Measurements from ENCODE around the gene CKAP2L.

GRCh38 chr2:112752667-112753066 is 11.7 kb downstream of the CKAP2L start:
- TF ChIP-seq CTCF (IDR thresholded peaks at IDR 0.05; ENCODE audit: poor library complexity, severe bottlenecking) (no peak), MXI1 (conservative IDR thresholded peaks at IDR 0.05; ENCODE audit: poor library complexity, severe bottlenecking) (no peak), EP300 (conservative IDR thresholded peaks at IDR 0.05; ENCODE audit: poor library complexity, severe bottlenecking) (no peak), POLR2AphosphoS5 (IDR thresholded peaks at IDR 0.05) (no peak), SMC3 (conservative IDR thresholded peaks at IDR 0.05; ENCODE audit: poor library complexity) (no peak), EZH2 (IDR thresholded peaks at IDR 0.05; ENCODE audit: borderline replicate concordance, insufficient read depth, low read length, poor library complexity, severe bottlenecking) (no peak), REST (IDR thresholded peaks at IDR 0.05; ENCODE audit: borderline replicate concordance) (no peak), RAD21 (conservative IDR thresholded peaks at IDR 0.05) (no peak), TAF1 (IDR thresholded peaks at IDR 0.05; ENCODE audit: low read depth) (no peak)
